Upper lobe of left lung (tissue), 4 donors: ENCODE data around the gene IBTK.

Experiments used
- EP300 ChIP-seq, 4 donors: sonication (generic); formaldehyde crosslinking; IDR thresholded peaks; one replicate each; pipeline ENCODE4 v1.5.1; 2017; ENCODE audit warnings: antibody characterized with exemption in 4 of 4, control low read depth in 2 of 4
- POLR2A ChIP-seq, 4 donors: fragments of 450-650 bp; IDR thresholded peaks; one replicate each; pipeline ENCODE4 v1.5.1; 2016 to 2017; ENCODE audit warnings: antibody characterized with exemption in 4 of 4, mild to moderate bottlenecking in 2 of 4
- TF ChIP-seq, protein P1 (sequence below), 6 experiments: fragments of 450-650 bp in 4 of 6; fragments of 200-600 bp in 2 of 6; sonication (generic) in 2 of 6; IDR thresholded peaks; one replicate each; pipeline ENCODE4 v1.5.1; 2016 to 2019; ENCODE audit warnings: antibody characterized with exemption in 6 of 6

DNA sequence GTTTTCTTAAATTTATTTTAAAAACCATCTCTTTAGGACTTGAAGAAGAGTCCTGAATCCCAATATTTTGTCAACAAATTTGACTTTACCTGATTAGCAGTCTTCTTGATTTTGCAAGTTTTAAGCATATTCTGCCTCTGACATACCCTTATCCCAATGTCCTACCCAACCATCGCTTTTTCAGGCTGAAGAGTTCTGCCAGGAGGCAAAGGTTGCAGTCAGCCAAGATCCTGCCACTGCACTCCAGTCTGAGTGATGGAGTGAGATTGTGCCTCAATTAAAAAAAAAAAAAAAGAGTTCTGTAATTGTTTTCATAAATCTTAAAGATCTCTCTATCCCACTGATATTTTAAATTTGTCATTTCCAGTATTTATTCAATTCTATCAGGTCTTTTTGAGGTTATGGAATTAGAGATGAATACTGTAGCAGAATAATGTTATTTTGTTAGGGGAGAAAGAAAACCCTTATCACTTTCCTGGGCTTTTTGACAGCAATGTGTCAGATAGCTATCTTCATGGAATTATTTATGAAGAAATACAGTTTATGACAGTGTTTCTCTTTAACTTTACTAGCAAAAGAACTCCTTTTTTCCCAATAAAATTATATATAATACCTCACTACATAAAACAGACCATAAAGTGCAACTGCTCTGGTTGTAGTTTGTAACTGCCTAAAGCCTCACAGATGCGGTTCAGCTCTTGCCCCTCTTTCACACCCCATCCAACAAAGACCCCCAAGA, 78.2 kb downstream of the IBTK start:
- TF ChIP-seq EP300 (IDR thresholded peaks at IDR 0.05) (no peak), POLR2A (IDR thresholded peaks at IDR 0.05) (no peak)
- TF ChIP-seq, protein P1, sequence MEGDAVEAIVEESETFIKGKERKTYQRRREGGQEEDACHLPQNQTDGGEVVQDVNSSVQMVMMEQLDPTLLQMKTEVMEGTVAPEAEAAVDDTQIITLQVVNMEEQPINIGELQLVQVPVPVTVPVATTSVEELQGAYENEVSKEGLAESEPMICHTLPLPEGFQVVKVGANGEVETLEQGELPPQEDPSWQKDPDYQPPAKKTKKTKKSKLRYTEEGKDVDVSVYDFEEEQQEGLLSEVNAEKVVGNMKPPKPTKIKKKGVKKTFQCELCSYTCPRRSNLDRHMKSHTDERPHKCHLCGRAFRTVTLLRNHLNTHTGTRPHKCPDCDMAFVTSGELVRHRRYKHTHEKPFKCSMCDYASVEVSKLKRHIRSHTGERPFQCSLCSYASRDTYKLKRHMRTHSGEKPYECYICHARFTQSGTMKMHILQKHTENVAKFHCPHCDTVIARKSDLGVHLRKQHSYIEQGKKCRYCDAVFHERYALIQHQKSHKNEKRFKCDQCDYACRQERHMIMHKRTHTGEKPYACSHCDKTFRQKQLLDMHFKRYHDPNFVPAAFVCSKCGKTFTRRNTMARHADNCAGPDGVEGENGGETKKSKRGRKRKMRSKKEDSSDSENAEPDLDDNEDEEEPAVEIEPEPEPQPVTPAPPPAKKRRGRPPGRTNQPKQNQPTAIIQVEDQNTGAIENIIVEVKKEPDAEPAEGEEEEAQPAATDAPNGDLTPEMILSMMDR (IDR thresholded peaks at IDR 0.05): no peak
